ENCODE data around the gene MOG.

- TF ChIP-seq, protein P1, sequence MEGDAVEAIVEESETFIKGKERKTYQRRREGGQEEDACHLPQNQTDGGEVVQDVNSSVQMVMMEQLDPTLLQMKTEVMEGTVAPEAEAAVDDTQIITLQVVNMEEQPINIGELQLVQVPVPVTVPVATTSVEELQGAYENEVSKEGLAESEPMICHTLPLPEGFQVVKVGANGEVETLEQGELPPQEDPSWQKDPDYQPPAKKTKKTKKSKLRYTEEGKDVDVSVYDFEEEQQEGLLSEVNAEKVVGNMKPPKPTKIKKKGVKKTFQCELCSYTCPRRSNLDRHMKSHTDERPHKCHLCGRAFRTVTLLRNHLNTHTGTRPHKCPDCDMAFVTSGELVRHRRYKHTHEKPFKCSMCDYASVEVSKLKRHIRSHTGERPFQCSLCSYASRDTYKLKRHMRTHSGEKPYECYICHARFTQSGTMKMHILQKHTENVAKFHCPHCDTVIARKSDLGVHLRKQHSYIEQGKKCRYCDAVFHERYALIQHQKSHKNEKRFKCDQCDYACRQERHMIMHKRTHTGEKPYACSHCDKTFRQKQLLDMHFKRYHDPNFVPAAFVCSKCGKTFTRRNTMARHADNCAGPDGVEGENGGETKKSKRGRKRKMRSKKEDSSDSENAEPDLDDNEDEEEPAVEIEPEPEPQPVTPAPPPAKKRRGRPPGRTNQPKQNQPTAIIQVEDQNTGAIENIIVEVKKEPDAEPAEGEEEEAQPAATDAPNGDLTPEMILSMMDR (conservative IDR thresholded peaks at IDR 0.05), result no peak
- TF ChIP-seq ZFX (IDR thresholded peaks at IDR 0.05), result no peak
Measured at GRCh38 chr6:29681811-29682210, 24.9 kb downstream of the MOG start.

All from C4-2B (cell line).